Head of caudate nucleus (tissue), 42 donors: ENCODE results near the gene TBX2.

ENCODE experiments used
- DNase-seq, 42 donors: peaks; one replicate each; pipeline versions ENCODE4 v3.0.0 to v3.0.0-alpha.2; 2020 to 2021; ENCODE audit warnings: mixed read lengths in 7 of 42
- intact Hi-C: fragments of 100-400 bp; cut with DNase I; formaldehyde crosslinking; loops from one replicate; pipeline ENCODE4 v1.15.0; 2022

TBX2 gene

DNA sequence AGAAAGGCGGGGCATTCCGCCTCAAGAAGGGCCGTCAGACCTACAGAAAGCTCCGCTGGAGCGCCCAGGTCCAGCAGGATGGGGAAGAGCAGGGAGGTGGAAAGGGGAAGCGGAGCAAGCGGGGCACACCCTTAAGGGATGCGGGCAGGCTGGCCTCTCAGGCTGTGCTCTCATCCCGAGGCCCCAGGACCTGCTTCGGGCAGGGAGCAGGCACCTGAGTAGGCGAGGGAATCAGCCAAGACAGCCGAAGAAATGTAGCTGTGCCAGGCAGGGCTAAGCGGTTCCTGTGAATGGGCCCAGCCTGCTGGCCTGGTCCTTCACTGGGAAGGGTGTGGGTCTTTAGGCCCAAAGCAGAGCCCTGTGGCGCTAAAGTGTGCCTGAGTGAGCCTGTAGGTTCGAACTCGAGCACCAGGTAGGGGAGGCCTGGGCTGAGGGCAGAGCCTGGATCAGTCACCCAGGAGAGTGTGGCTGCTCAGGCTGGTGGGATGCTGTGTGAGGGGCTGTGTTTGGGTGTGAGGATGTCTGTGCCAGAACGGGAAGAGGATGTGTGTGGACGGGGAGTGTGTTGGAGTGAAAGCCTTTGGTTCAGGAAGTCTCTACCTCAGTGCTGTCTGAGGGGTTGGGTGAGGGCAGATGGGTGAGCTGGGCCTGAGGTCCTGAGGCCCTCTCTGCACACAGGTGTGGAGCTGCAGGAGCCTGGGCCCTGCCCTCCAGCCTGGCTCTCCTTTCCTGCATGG is 55.8 kb downstream of the TBX2 start:
- peak in 1 of 42 donors; percentile 27 for DNase-seq
- intact Hi-C loops: no loop called here

DNA sequence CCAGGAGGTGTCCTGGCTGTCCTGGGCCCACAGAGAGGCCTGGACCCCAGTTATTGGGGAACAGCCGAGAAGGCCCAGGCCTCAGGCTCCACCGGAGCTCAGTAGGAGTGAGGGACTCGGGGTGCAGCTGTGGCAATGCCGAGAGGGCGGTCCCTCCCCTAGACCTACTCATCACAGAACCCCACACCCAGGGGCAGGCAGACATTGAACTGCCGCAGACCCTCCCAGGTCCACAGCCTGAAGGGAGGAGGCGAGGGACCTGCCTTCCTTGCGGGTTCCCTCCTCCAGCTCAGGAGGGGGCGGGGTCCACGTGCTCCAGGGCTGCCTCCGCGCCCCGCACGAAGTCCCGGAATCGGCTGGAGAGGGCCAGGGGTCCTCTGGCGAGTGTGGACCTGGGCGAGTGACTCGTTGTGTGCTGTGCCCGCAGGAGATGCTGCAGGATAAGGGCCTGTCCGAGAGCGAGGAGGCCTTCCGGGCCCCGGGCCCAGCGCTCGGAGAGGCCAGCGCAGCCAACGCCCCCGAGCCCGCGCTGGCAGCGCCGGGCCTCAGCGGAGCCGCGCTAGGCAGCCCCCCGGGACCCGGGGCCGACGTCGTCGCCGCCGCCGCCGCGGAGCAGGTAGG is 56.5 kb downstream of the TBX2 start:
- peak in 2 of 42 donors; percentile 7 to 12 for DNase-seq
- intact Hi-C loops: no loop called here

DNA sequence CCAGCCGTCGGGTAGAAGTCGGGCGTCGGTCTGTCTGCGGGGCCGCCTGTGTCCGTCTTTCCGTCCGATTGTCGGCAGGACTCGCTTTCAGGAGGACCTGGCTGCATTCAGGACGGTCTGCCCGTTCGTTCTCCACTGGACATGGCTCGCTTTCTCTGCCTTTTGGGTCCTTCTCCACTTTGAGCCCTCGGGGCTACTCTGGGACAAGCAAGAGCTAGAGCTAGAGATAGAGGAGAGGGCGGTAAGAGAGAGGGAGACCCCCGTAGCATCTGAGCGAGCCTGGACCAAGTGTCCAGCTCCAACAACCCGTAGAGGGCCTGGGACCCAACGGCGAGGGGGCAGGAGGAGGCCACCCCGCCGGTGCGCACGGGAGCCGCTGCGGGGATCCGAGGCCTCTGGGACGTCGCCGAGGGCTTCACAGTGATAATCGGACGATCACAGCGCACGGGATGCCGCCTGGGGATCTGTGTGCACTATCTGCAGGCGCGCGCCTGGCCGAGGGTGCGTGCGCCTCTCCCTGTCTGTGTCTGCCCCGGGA is 57.1 kb downstream of the TBX2 start:
- DNase-seq: peak in 3 of 42 donors; percentile 3 to 31 (median 11)
- intact Hi-C loops: no loop called here

DNA sequence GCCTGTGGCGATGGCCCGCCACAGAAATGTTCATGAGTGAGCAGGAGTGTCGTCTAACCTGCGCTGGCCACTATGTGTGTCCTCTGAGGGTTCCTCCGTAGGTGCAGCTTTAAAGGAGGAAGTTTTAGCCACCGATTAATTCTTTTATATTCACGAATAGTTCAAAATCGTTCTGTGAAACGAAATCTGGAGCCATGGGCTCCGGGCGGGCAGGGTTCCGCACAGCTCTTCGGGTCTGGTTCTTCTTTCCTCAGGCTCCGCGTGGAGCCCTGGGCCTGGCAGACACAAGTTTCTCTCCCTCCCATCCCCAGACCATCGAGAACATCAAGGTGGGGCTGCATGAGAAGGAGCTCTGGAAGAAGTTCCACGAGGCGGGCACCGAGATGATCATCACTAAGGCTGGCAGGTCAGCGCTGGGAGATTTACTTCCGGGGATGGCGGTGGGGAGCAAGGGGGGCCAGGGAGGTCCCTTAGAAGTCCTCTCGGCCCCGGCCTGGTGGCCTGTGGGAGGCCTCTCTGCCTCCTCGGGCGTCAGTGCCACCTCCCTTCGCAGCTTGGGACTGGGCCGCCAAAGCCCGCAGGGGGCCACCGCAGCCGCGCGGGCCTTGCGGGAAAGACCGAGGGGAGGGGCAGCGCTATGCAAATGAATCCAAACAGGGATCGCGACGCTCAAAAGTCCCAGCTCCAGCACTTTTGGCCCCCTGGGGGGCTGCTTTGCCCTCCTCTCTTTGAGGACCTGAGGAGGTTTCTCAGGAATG is 57.8 kb downstream of the TBX2 start:
- intact Hi-C loops: no loop called here
- peak in 3 of 42 donors; percentile 8 to 31 (median 14) for DNase-seq

DNA sequence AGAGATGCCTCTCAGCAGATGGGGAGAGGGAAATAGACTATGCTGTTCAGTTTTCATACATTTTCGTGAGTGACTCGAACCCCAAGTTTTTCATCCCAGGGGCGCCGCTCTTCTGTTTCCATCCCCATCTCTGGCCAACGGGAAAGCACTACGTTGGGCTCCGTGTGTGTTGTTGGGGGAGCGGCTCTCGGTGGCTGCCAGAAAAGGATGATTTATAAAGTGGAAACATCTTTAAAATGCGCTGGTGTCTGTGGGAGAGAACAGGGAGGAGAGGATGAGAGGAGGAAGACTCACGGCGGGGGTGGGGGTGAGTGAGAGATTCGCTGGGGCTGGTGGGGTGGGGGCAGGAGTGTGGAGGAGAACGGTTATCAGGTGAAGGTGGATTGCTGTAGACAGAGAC is 58.4 kb downstream of the TBX2 start:
- DNase-seq: peak in 2 of 42 donors; percentile 9 to 11

DNA sequence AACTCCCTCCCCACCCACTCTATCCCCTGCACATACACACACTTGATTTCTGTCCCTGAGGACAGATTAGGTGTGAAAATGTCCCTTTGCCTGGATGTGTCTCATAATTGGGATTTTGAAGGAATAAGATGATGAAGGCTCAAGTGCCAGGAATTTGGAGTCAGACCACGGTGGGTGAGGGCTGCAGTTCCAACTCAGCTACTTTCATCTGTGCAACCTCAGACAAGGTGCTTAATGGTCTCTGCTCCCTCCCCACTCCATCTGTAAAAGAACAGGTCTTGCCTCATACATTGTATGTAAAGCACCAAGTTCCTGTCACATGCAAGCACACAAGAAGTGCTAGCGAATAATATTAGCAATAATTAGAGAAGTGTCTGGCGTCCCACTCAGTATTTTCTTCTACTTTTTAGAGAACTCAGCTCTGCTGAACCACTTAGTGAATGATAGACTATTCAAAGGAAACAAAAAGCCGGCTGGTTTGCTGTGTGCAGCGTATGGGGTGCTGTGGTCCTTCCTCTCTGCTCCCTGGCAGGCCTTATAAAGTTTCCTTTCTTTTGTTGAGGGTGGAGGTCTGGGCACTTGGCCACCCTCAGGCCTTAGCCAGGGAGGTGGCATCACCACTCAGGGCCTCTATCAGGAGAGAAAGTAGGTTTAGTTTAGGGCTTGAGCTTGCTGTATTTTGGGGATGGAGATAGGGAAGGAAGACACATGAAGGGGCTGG is 58.9 kb downstream of the TBX2 start:
- intact Hi-C loops: no loop called here
- no peak for DNase-seq

More for the DNA sequence above, 58.4 kb downstream of the TBX2 start:
- intact Hi-C loops: no loop called here
